ENCODE results near the gene ACTL8. TPM values are rescaled to one million over a fixed set of nuclear protein-coding genes. Genes with fewer than 3 reads are reported as not detected.

The ACTL8 gene
- total RNA-seq, 6 experiments from 2014 or later, result 0.12 to 0.14 TPM; not detected in 4

DNA sequence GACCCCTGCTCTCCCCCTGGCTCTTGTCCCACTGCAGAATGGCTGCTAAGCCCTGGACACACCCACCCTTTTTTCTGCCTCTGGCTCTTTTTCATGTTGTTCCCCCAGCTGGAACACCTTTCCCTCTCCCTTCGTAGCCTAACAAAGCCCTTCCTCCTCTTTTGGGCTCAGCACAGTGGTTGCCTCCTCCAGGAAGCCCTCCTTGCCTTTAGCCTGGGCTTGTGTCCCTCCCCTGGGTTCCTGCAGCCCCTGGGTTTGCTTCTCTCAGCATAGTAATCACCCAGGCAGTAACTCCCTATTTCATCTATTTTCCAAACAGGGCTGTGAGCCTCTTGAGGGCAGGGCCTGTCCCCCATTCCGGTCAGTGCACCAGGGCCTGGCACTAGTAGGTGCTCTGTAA is 19.8 kb upstream of the ACTL8 start:
- no peaks in the 10 kb centered on the region for H3K9me3 Mint-ChIP-seq
- peaks cover 14% of the 10 kb centered on the region for H3K27me3 Mint-ChIP-seq (ENCODE audit: insufficient read depth)
- no peak overlapping the region for H3K4me3 Mint-ChIP-seq
- H3K4me1 Mint-ChIP-seq (ENCODE audit: low read depth), result peaks cover 13% of the 10 kb centered on the region
- H3K27ac Mint-ChIP-seq, result no peak overlapping the region
- DNase-seq, result no peak
- TF ChIP-seq, protein P1, sequence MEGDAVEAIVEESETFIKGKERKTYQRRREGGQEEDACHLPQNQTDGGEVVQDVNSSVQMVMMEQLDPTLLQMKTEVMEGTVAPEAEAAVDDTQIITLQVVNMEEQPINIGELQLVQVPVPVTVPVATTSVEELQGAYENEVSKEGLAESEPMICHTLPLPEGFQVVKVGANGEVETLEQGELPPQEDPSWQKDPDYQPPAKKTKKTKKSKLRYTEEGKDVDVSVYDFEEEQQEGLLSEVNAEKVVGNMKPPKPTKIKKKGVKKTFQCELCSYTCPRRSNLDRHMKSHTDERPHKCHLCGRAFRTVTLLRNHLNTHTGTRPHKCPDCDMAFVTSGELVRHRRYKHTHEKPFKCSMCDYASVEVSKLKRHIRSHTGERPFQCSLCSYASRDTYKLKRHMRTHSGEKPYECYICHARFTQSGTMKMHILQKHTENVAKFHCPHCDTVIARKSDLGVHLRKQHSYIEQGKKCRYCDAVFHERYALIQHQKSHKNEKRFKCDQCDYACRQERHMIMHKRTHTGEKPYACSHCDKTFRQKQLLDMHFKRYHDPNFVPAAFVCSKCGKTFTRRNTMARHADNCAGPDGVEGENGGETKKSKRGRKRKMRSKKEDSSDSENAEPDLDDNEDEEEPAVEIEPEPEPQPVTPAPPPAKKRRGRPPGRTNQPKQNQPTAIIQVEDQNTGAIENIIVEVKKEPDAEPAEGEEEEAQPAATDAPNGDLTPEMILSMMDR (IDR thresholded peaks at IDR 0.05), result no peak
- H3K36me3 Mint-ChIP-seq (ENCODE audit: low read depth), result no peaks in the 10 kb centered on the region

DNA sequence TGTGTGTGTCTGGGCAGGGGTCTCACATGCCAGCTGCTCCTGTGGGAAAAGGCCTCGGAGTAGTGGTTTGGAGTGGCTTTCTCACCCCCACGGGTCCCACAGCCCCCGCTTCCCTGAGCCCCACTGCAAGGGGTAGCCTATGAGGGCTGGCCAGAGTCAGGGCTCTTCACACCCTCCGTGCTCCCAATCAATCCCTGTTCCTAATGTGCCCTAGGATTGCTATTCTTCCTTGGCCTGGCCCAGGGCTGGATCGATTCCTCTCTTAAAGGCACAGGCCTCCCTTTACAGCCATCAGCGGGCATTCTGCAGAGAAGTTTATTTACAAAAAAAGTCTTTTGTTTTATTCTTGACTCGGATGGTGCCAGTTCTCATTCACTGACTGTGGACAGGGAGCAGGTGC is 19.3 kb upstream of the ACTL8 start:
- Mint-ChIP-seq H3K27me3 (ENCODE audit: insufficient read depth) (peaks cover 19% of the 10 kb centered on the region), H3K4me3 (no peak overlapping the region), H3K9me3 (no peaks in the 10 kb centered on the region), H3K36me3 (ENCODE audit: low read depth) (no peaks in the 10 kb centered on the region), H3K27ac (no peak overlapping the region), H3K4me1 (ENCODE audit: low read depth) (peaks cover 9% of the 10 kb centered on the region)
- TF ChIP-seq, protein P1 (IDR thresholded peaks at IDR 0.05), result no peak
- DNase-seq, result no peak

DNA sequence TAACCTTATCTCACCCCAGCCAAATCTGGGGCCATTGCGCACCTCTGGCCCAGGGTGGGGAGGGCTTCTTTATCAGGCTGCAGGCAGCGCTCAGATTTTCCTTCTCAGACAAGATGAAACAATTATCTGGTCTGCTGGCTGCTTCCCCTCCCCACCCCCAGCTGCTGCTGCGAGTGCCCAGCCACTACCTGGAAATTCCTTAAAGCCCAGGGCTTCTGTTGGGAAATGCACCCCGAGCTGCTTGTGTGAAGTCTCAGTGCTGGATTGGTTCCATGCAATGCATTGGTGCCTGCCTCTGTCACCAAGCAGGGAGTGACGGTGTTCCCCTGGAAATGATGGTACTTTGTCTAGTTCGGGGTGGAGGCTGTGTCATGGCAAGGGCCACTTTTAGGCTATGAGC is 18.5 kb upstream of the ACTL8 start:
- no peak overlapping the region for H3K4me3 Mint-ChIP-seq
- H3K36me3 Mint-ChIP-seq (ENCODE audit: low read depth), result no peaks in the 10 kb centered on the region
- H3K27me3 Mint-ChIP-seq (ENCODE audit: insufficient read depth), result peaks cover 19% of the 10 kb centered on the region
- peaks cover 9% of the 10 kb centered on the region for H3K4me1 Mint-ChIP-seq (ENCODE audit: low read depth)
- TF ChIP-seq, protein P1 (IDR thresholded peaks at IDR 0.05), result no peak
- no peak overlapping the region for H3K27ac Mint-ChIP-seq
- no peaks in the 10 kb centered on the region for H3K9me3 Mint-ChIP-seq
- no peak for DNase-seq

DNA sequence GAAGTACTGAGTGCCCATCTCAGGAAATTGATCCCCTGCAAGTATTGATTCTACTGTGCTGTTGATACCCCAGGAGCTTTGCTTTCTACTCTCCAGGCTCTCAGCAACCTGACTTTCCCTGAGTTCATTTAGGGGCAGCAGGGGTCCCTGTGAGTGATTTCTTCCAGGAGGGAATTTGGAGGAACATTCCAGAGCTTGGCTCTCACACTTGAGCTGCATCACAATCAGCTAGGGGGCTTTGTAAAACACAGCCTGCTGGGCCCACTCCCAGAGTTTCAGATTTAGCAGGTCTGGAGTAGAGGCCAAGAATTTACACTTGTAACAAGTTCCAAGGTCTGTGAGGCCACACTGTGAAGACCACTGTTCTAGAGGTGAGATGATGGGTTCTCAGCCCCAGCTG is 16.1 kb upstream of the ACTL8 start:
- H3K4me1 Mint-ChIP-seq (ENCODE audit: low read depth), result 0 out of 2 replicates have a peak, but pooled peaks cover 7% of the 10 kb centered on the region
- H3K27ac Mint-ChIP-seq, result no peak overlapping the region
- no peaks in the 10 kb centered on the region for H3K36me3 Mint-ChIP-seq (ENCODE audit: low read depth)
- H3K4me3 Mint-ChIP-seq, result no peak overlapping the region
- no peak for DNase-seq
- TF ChIP-seq, protein P1 (IDR thresholded peaks at IDR 0.05), result no peak
- H3K27me3 Mint-ChIP-seq (ENCODE audit: insufficient read depth), result peaks cover 25% of the 10 kb centered on the region
- H3K9me3 Mint-ChIP-seq, result no peaks in the 10 kb centered on the region

DNA sequence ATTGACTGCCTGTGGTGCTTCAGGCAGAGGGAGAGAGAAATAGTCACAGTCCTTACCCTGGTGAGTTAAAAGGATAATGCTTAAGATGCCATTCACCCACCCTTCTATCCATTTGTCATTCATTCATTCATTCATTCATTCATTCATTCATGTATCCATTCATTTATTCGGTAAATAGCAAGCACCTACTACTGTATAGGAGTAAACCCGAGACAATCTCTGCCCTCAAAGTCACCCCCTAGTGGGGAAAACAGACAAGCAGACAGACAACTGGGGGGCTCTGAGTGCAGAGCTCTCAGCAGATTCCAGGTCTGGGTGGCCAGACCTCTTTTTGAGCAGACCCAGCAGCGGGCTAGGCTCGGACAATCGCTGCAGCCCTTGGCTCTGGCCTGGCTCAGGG is 14.1 kb upstream of the ACTL8 start:
- no peaks in the 10 kb centered on the region for H3K36me3 Mint-ChIP-seq (ENCODE audit: low read depth)
- TF ChIP-seq, protein P1 (IDR thresholded peaks at IDR 0.05), result peak; percentile 29; the same call in 1 of the 2 replicates
- H3K27ac Mint-ChIP-seq, result no peak overlapping the region
- DNase-seq, result no peak
- H3K27me3 Mint-ChIP-seq (ENCODE audit: insufficient read depth), result peaks cover 27% of the 10 kb centered on the region
- H3K9me3 Mint-ChIP-seq, result no peaks in the 10 kb centered on the region
- no peak overlapping the region for H3K4me3 Mint-ChIP-seq
- H3K4me1 Mint-ChIP-seq (ENCODE audit: low read depth), result peaks cover 8% of the 10 kb centered on the region

DNA sequence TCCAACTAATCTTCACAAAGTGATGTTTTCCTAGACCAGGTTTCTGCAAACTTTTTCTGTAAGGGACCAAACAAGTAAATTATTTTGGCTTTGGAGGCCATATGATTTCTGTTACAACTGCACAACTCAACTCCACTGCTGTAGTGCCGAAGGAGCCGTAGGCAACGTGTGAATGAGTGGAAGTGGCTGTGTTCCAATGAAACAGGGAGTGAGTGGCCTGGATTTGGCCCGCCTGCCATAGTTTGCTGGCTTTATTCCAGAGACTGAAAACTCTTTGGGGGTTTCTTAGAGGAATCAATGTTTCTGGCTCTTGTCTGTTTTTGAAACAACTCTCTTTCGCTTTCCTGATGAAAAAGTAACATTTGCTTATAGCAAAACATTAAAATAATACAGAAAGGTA is 12.6 kb upstream of the ACTL8 start:
- Mint-ChIP-seq H3K36me3 (ENCODE audit: low read depth) (no peaks in the 10 kb centered on the region), H3K27me3 (ENCODE audit: insufficient read depth) (peaks cover 24% of the 10 kb centered on the region), H3K4me1 (ENCODE audit: low read depth) (peaks cover 14% of the 10 kb centered on the region), H3K9me3 (no peaks in the 10 kb centered on the region), H3K4me3 (no peak overlapping the region), H3K27ac (no peak overlapping the region)
- TF ChIP-seq, protein P1 (IDR thresholded peaks at IDR 0.05), result no peak
- no peak for DNase-seq

All from HFFc6 (cell line).